LNCaP clone FGC (cell line): Measurements from ENCODE around the gene RASA3.
"Not testable (repeated sequence)": the region's sequence is repeated elsewhere in the genome, so short reads cannot be mapped to it uniquely, and the experiment has no call there.

Source experiments
- DNase-seq: peaks from one replicate; pipeline ENCODE4 v3.0.0-alpha.2; 2011; ENCODE audit warnings: low read depth
- H3K4me3 ChIP-seq: 2 replicates; pipeline ENCODE4 v1.5.1; 2011; ENCODE audit warnings: mild to moderate bottlenecking, low read depth, low read length, control low read depth
- CTCF ChIP-seq: IDR thresholded peaks from 2 replicates; pipeline ENCODE4 v1.5.1; 2012; ENCODE audit warnings: mild to moderate bottlenecking; ENCODE audit not compliant: control insufficient read depth, insufficient read depth; ENCODE audit errors: extremely low read depth

Gene RASA3

GRCh38 chr13:113991191-113991669 is 141.2 kb downstream of the RASA3 start:
- H3K4me3 ChIP-seq, result peak overlapping the region; percentile 58
- TF ChIP-seq CTCF, result no peak
- DNase-seq, result no peak

GRCh38 chr13:113990321-113990837 is 142.0 kb downstream of the RASA3 start:
- TF ChIP-seq CTCF, result no peak
- H3K4me3 ChIP-seq, result no peak overlapping the region
- DNase-seq, result no peak

- no peak for TF ChIP-seq CTCF
- no peak for DNase-seq
- no peak overlapping the region for H3K4me3 ChIP-seq
These were observed 142.7 kb downstream of the RASA3 start for GRCh38 chr13:113989585-113990300.

GRCh38 chr13:113988859-113989258 is 143.6 kb downstream of the RASA3 start:
- DNase-seq, H3K4me3 ChIP-seq: not testable (repeated sequence)

GRCh38 chr13:113982296-113982661 is 150.1 kb downstream of the RASA3 start:
- DNase-seq, result no peak
- TF ChIP-seq CTCF, result no peak
- no peak overlapping the region for H3K4me3 ChIP-seq

- H3K4me3 ChIP-seq, result no peak overlapping the region
- TF ChIP-seq CTCF, result no peak
- no peak for DNase-seq
These were observed 150.7 kb downstream of the RASA3 start for GRCh38 chr13:113981611-113982295.

GRCh38 chr13:113981194-113981605 is 151.2 kb downstream of the RASA3 start:
- H3K4me3 ChIP-seq, result no peak overlapping the region
- DNase-seq, result peak; percentile 96
- peak; percentile 49; the same call in 1 of the 2 replicates for TF ChIP-seq CTCF
